Cardiac muscle cell (in vitro differentiated cells and primary cell): ENCODE results near the gene EPS15. TPM values are rescaled to one million over a fixed set of nuclear protein-coding genes. Genes with fewer than 3 reads are reported as not detected.

Source experiments
- DNase-seq, 2 donors: peaks; one replicate each; pipeline versions ENCODE4 v3.0.0 to v3.0.0-alpha.2; 2010 to 2017; ENCODE audit warnings: low read depth in 1 of 2, low spot score in 1 of 2
- H3K27ac ChIP-seq: fragments of 200-600 bp; sonication (generic); 2 replicates; pipeline ENCODE4 v1.5.1; 2016
- H3K27me3 ChIP-seq: fragments of 200-600 bp; sonication (generic); 2 replicates; pipeline ENCODE4 v1.6.0; 2016; ENCODE audit warnings: control low read depth
- H3K36me3 ChIP-seq: fragments of 200-600 bp; sonication (generic); 2 replicates; pipeline ENCODE4 v1.5.1; 2016; ENCODE audit warnings: control low read depth
- H3K4me1 ChIP-seq: fragments of 200-600 bp; sonication (generic); 2 replicates; pipeline ENCODE4 v1.8.1; 2017; ENCODE audit warnings: low read depth, mild to moderate bottlenecking, mixed run types
- H3K4me3 ChIP-seq: fragments of 200-600 bp; sonication (generic); 2 replicates; pipeline ENCODE4 v1.5.1; 2016; ENCODE audit warnings: mild to moderate bottlenecking
- H3K9me3 ChIP-seq: fragments of 200-600 bp; sonication (generic); 2 replicates; pipeline ENCODE4 v1.5.1; 2017; ENCODE audit warnings: low read depth, mild to moderate bottlenecking, control low read depth
- polyA plus RNA-seq: library from polyadenylated mRNA; unstranded; fragments of >200 nt; fragmentation: Nextera tagmentation; extraction: Ambion mirVana; gene quantifications from 2 replicates; pipeline ENCODE4 v1.2.1, GENCODE V29; 2016
- total RNA-seq: library from RNA; depleted of rRNA; stranded (reverse); fragments of >200 nt; gene quantifications from 2 replicates; pipeline ENCODE4 v1.2.3, GENCODE V29; 2016
- TF ChIP-seq, protein P1 (sequence below): IDR thresholded peaks from 2 replicates; pipeline ENCODE4 v1.5.1; 2012; ENCODE audit warnings: low read depth, mild to moderate bottlenecking, low read length

The EPS15 gene
- total and polyA plus RNA-seq, 2 experiments from 2014 or later: 34.1 to 110 TPM

DNA sequence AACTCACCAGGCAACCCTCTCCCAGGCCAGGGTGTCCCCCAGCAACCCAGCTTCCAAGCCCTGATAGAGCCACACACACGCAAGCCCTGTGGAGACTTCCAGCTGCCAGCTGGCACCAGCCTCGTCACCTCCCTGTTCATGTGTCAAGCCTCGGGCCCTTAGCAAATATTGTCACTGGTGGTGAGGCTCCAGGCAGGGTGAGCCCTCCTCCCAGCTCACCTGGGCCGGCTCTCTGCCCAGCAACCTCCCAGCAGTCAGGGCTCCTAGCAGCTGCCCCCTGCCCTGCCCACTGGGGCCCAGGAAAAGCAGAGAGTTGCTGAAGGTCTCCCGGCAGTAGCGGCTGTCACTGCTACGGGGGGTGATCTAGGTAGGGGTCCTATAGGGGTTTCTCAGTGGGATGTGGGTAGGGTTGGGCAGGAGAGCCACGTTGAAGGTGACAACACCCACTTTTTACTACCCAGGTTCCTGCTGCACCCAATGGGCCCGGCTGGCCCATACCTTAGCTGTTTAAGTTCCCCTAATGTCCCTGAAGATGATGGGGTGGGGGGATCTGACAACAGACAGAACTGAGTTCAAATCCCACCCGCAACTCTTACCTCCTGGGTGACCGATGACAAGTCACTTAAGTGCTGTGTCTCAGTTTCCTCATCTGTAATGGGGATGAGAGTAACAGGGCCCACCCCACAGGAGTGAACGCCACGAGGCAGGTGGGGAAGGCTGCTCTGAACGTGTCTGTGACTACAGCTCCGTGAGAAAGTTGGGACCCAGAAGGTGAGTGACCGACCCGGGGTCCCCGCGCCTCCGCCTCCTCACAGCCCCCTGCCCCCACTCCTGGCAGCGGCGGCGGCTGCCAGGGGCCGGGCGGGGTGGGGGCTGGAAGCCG is 189.4 kb downstream of the EPS15 start:
- Histone ChIP-seq H3K36me3 (no peaks in the 10 kb centered on the region), H3K4me1 (peaks cover 13% of the 10 kb centered on the region), H3K27ac (no peak overlapping the region), H3K4me3 (no peak overlapping the region), H3K27me3 (no peaks in the 10 kb centered on the region), H3K9me3 (no peaks in the 10 kb centered on the region)
- TF ChIP-seq, protein P1, sequence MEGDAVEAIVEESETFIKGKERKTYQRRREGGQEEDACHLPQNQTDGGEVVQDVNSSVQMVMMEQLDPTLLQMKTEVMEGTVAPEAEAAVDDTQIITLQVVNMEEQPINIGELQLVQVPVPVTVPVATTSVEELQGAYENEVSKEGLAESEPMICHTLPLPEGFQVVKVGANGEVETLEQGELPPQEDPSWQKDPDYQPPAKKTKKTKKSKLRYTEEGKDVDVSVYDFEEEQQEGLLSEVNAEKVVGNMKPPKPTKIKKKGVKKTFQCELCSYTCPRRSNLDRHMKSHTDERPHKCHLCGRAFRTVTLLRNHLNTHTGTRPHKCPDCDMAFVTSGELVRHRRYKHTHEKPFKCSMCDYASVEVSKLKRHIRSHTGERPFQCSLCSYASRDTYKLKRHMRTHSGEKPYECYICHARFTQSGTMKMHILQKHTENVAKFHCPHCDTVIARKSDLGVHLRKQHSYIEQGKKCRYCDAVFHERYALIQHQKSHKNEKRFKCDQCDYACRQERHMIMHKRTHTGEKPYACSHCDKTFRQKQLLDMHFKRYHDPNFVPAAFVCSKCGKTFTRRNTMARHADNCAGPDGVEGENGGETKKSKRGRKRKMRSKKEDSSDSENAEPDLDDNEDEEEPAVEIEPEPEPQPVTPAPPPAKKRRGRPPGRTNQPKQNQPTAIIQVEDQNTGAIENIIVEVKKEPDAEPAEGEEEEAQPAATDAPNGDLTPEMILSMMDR: no peak
- DNase-seq: no peak

DNA sequence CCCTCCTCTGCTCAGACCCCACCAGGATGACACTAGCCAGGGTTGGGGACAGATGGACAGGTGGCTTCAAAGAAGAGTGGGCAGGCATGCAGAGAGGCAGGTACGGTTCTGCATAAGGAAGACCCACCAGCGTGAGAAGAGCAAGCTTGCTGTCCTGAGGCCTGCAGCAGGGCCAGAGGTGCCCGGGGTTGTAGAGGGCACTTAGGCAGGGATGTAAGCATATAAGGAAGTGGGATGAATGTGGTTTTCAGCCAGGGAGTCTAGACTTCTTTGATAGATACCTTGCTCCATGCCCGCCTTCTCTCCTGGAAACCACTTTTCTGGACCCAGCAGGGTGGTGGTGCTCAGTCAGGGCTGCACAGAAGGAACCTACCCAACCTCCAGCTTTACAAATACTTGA is 190.1 kb downstream of the EPS15 start:
- Histone ChIP-seq H3K27me3 (no peaks in the 10 kb centered on the region), H3K27ac (no peak overlapping the region), H3K4me3 (no peak overlapping the region), H3K36me3 (no peaks in the 10 kb centered on the region), H3K9me3 (no peaks in the 10 kb centered on the region), H3K4me1 (peaks cover 13% of the 10 kb centered on the region)
- no peak for DNase-seq
- TF ChIP-seq, protein P1: no peak

DNA sequence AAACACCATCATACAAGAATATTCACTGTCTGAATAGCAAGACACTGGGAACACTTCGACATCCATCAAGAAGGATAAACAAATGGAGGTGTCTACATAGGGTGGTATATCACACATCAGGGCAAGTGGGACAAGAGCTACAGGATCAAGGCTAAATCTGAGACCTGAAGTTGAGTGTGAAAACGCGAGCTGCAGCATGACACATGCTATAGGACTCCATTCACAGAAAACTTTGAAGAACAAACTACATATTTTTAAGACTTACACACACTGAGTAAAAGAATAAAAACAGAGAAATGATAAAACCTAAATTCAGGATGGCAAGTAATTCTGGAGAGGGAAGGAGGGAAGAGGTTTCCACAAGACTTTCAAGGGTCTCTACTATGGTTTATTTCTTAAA is 190.8 kb downstream of the EPS15 start:
- no peaks in the 10 kb centered on the region for H3K36me3 ChIP-seq
- H3K9me3 ChIP-seq: no peaks in the 10 kb centered on the region
- peaks cover 13% of the 10 kb centered on the region for H3K4me1 ChIP-seq
- TF ChIP-seq, protein P1: no peak
- no peak overlapping the region for H3K27ac ChIP-seq
- H3K4me3 ChIP-seq: no peak overlapping the region
- H3K27me3 ChIP-seq: no peaks in the 10 kb centered on the region
- DNase-seq: no peak

DNA sequence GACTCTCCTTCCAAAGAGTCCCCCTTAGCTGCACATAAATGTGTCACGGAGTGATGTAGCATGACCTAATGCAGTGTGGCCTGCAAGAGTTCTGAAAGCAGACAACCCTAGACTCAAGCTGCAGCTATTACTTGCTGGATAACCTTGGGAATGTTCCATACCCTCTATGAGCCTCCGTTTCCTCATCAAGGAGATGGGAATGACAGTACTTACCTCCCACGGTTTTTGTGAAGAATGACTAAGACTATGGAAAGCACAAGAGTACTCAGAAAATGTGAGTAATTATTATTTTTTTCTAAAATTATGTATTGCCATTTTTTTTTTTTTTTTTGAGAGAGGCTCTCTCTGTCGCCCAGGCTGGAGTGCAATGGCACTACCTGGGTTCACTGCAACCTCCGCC is 191.7 kb downstream of the EPS15 start:
- Histone ChIP-seq H3K27me3 (no peaks in the 10 kb centered on the region), H3K9me3 (no peaks in the 10 kb centered on the region), H3K27ac (no peak overlapping the region), H3K4me3 (no peak overlapping the region), H3K4me1 (peaks cover 13% of the 10 kb centered on the region), H3K36me3 (no peaks in the 10 kb centered on the region)
- TF ChIP-seq, protein P1: no peak
- peak in 1 of 2 donors; percentile 37 for DNase-seq

DNA sequence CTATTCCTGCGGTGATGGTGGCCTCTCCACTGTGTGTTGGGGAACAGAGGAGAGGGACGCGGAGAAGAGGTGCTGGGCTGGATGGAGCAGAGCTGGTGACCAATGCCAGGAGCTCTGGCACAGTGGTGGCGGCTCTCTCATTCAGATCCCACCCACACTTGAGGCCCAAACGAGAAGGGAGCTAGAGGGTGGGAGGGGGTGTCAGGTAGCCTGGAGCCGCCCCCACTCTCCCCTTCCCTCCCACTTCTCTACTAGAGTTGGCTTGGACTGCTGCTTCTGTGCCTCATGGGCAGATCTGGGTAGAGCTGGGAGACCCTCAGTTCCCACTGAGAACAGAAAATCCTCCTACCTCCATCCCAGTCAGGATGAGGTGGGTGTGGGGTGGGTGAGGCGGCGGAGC is 192.2 kb downstream of the EPS15 start:
- TF ChIP-seq, protein P1: no peak
- H3K4me1 ChIP-seq: peaks cover 13% of the 10 kb centered on the region
- H3K9me3 ChIP-seq: no peaks in the 10 kb centered on the region
- no peak for DNase-seq
- no peaks in the 10 kb centered on the region for H3K27me3 ChIP-seq
- no peak overlapping the region for H3K4me3 ChIP-seq
- peak overlapping the region; percentile 41 for H3K27ac ChIP-seq
- H3K36me3 ChIP-seq: no peaks in the 10 kb centered on the region
